ENCODE results near the gene TMEM247. TPM values are rescaled to one million over a fixed set of nuclear protein-coding genes. Genes with fewer than 3 reads are reported as not detected.
A peak's percentile ranks its signal among the peaks of the same experiment; 100 is the strongest.

Gene TMEM247
- total RNA-seq, 1 donor from 2014 or later = not detected

DNA sequence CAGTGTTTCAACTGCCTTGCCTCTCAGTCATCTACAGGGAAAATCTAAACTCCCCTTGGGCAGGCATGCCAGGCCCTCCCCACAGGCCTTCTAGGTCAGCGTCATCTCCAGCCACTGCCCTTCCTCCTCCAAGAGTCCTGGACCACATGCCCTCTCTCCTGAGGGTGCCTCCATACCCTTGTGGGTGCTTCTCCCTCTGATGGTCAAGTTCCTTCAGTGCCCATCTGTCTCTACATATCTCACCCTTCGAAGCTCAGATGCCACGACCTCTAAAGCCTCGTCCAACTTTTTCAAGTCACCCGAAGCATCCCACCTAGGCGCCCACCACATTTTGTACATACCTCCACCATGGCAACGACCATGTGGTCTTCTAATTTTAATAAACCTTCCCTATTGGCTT, 22.6 kb upstream of the TMEM247 start:
- H3K27me3 Mint-ChIP-seq (ENCODE audit: low read depth) = peaks cover 3% of the 10 kb centered on the region
- peaks cover 4% of the 10 kb centered on the region for H3K4me1 Mint-ChIP-seq
- H3K36me3 Mint-ChIP-seq (ENCODE audit: low read depth) = no peaks in the 10 kb centered on the region
- DNase-seq (ENCODE audit: low read depth, low spot score) = no peak
- no peak overlapping the region for H3K4me3 Mint-ChIP-seq
- peaks cover 5% of the 10 kb centered on the region for H3K9me3 Mint-ChIP-seq
- no peak overlapping the region for H3K27ac Mint-ChIP-seq (ENCODE audit: unreplicated experiment)
- TF ChIP-seq, protein P1, sequence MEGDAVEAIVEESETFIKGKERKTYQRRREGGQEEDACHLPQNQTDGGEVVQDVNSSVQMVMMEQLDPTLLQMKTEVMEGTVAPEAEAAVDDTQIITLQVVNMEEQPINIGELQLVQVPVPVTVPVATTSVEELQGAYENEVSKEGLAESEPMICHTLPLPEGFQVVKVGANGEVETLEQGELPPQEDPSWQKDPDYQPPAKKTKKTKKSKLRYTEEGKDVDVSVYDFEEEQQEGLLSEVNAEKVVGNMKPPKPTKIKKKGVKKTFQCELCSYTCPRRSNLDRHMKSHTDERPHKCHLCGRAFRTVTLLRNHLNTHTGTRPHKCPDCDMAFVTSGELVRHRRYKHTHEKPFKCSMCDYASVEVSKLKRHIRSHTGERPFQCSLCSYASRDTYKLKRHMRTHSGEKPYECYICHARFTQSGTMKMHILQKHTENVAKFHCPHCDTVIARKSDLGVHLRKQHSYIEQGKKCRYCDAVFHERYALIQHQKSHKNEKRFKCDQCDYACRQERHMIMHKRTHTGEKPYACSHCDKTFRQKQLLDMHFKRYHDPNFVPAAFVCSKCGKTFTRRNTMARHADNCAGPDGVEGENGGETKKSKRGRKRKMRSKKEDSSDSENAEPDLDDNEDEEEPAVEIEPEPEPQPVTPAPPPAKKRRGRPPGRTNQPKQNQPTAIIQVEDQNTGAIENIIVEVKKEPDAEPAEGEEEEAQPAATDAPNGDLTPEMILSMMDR (conservative IDR thresholded peaks at IDR 0.05) = no peak

- Mint-ChIP-seq H3K9me3 (peaks cover 3% of the 10 kb centered on the region), H3K27ac (ENCODE audit: unreplicated experiment) (no peak overlapping the region), H3K27me3 (ENCODE audit: low read depth) (peaks cover 3% of the 10 kb centered on the region), H3K4me3 (no peak overlapping the region), H3K36me3 (ENCODE audit: low read depth) (no peaks in the 10 kb centered on the region), H3K4me1 (peaks cover 4% of the 10 kb centered on the region)
- TF ChIP-seq, protein P1 (conservative IDR thresholded peaks at IDR 0.05) = no peak
- no peak for DNase-seq (ENCODE audit: low read depth, low spot score)
Observed at GRCh38 chr2:46458763-46459500, 20.4 kb upstream of the TMEM247 start.

DNA sequence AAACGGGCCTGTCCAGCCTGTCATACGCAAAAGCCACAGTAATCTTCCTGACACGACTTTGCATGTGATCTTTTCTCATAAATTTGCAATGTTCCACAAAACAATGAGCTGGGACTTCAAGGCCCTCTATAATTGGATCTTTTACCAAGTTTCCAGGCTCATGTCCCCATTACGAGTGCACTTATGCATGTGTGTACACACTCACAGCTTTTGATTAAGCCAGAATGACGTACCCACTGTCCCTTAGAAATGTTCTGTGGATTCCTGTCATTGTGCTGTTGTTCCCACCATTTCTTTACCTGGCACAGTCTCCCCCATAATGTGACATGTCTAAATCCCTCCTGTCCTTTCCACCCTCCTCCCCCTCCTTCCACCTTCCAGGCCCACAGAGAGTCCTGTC, 19.7 kb upstream of the TMEM247 start:
- no peak for DNase-seq (ENCODE audit: low read depth, low spot score)
- H3K27me3 Mint-ChIP-seq (ENCODE audit: low read depth) = peaks cover 2% of the 10 kb centered on the region
- H3K4me3 Mint-ChIP-seq = no peak overlapping the region
- TF ChIP-seq, protein P1 (conservative IDR thresholded peaks at IDR 0.05) = no peak
- H3K27ac Mint-ChIP-seq (ENCODE audit: unreplicated experiment) = no peak overlapping the region
- H3K9me3 Mint-ChIP-seq = peaks cover 2% of the 10 kb centered on the region
- H3K4me1 Mint-ChIP-seq = peaks cover 8% of the 10 kb centered on the region
- H3K36me3 Mint-ChIP-seq (ENCODE audit: low read depth) = no peaks in the 10 kb centered on the region

DNA sequence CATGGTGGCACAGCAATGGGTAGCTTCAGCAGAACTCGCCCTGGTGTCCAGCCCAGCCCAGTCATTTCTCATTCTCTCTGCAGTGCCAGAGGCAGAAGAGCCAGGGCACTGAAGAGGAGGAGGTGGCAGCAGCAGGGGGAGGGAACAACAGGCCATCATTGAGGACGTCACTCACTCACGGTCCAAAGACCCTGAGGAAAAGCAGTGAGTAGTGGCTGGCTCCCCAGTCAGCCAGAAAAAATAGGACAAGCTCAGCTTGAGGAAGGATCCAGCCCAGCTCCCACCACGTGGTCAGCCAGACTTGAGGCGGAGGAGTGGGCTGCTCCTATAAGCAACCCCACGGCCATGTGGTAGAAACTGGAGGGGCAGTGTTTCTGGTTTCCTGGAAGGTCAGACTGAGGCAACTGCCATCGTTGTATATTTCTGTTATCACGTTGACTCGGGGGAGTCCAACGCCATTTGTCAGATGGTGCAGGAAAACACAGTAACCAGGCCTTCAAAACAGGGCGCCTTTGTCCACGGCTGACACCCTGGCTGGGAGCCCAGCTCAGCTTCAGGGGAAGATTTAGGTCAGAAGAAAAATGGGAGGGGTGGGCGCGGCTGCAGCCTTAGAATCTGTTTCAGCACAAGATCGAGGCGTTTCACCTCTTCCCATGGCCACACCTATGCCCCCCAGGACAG, 19.0 kb upstream of the TMEM247 start:
- H3K4me1 Mint-ChIP-seq = peaks cover 9% of the 10 kb centered on the region
- H3K4me3 Mint-ChIP-seq = no peak overlapping the region
- TF ChIP-seq, protein P1 (conservative IDR thresholded peaks at IDR 0.05) = no peak
- no peak overlapping the region for H3K27ac Mint-ChIP-seq (ENCODE audit: unreplicated experiment)
- no peaks in the 10 kb centered on the region for H3K9me3 Mint-ChIP-seq
- H3K27me3 Mint-ChIP-seq (ENCODE audit: low read depth) = peaks cover 2% of the 10 kb centered on the region
- no peak for DNase-seq (ENCODE audit: low read depth, low spot score)
- H3K36me3 Mint-ChIP-seq (ENCODE audit: low read depth) = no peaks in the 10 kb centered on the region

DNA sequence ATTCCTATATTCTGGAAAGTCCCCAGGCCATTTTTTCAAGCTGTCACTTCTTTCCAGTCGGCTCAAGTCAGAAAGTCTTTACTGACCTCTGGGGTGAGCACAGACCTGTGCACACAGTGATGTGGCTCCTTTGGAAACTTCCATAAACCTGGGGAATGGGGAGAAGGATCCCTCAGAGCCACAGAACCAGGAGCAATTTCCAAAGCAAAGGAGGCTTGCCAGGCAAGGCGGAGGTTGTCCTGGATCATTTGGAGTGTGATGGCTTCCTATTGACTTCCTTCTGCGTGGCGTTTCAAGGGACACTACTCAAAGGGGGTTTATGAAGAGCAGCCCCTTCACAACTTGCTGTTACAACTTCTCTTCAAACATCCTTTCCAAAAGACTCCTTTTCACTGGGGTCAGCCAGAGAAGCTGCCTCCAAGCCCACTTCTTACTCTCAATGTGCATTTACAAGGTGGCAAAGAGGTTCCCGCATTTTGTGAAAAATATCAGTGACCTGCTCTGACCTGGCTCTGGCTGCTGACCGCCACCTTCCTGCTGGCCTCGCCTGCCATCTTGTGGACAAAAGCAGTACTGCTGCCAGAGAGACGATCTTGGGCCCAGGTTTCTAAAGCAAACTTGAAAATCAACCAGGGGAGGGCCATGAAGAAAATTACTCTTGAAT, 18.2 kb upstream of the TMEM247 start:
- TF ChIP-seq, protein P1 (conservative IDR thresholded peaks at IDR 0.05) = peak; percentile 99
- Mint-ChIP-seq H3K36me3 (ENCODE audit: low read depth) (no peaks in the 10 kb centered on the region), H3K27me3 (ENCODE audit: low read depth) (peaks cover 2% of the 10 kb centered on the region), H3K27ac (ENCODE audit: unreplicated experiment) (no peak overlapping the region), H3K9me3 (no peaks in the 10 kb centered on the region), H3K4me3 (no peak overlapping the region), H3K4me1 (peaks cover 9% of the 10 kb centered on the region)
- peak; percentile 92 for DNase-seq (ENCODE audit: low read depth, low spot score)

All from neural crest cell (in vitro differentiated cells).